ENCODE results near the gene LARP4B. TPM values are rescaled to one million over a fixed set of nuclear protein-coding genes. Genes with fewer than 3 reads are reported as not detected.

LARP4B gene
- total and polyA plus RNA-seq, 2 experiments from 2014 or later: 18.3 to 52.3 TPM

DNA sequence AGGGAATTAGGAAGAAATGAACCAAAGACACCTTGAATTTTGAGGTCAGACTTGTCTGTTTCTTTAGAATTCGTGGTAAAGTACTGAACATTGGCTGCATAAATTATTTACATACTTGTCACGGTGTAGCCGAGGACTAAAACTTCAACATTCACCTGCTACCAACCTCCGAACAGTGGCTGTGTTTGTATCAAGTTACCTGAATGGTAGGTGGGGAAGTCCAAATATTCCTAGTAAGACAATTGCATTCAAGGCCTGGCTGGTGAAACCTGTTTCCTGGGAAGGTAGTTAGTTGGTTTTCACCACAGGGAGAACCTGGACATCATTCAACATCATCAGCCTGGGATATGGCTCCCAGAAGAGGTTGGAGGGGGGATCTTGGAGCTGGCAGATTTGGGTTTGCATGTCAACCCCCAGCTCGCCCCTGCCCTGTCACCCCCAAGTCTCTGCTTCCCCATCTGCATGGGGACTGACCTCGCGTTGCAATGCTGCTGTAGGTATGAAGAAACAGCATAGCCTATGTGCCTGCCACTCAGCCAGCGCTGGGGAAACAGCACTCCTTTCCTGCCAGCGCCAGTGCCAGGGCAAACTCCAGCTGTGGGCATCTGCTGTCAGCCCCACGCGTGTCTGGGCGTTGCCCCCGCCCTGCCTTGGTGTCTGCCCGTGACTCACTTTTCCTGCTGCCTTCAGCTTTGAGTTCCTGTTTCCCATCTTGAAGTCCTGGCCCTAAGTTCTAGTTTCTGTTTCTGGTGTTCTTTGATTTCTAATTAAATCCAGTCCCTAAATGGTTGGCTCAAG lies 12.7 kb upstream of the LARP4B start:
- H3K36me3 ChIP-seq (ENCODE audit: insufficient read depth): no peaks in the 10 kb centered on the region
- no peaks in the 10 kb centered on the region for H3K9me2 ChIP-seq (ENCODE audit: insufficient read depth)
- no peak overlapping the region for H3K27ac Mint-ChIP-seq
- H3F3A ChIP-seq (replicated peaks; ENCODE audit: low read depth): no peaks in the 10 kb centered on the region
- no peak overlapping the region for H3K27ac ChIP-seq (ENCODE audit: low read depth)
- no peak overlapping the region for H3K4me3 ChIP-seq
- TF ChIP-seq EZH2phosphoT487 (IDR thresholded peaks at IDR 0.05; ENCODE audit: unreplicated experiment): no peak
- no peak for TF ChIP-seq ZNF114 (CRISPR knock-in tag; IDR thresholded peaks at IDR 0.05)
- TF ChIP-seq, protein P1, sequence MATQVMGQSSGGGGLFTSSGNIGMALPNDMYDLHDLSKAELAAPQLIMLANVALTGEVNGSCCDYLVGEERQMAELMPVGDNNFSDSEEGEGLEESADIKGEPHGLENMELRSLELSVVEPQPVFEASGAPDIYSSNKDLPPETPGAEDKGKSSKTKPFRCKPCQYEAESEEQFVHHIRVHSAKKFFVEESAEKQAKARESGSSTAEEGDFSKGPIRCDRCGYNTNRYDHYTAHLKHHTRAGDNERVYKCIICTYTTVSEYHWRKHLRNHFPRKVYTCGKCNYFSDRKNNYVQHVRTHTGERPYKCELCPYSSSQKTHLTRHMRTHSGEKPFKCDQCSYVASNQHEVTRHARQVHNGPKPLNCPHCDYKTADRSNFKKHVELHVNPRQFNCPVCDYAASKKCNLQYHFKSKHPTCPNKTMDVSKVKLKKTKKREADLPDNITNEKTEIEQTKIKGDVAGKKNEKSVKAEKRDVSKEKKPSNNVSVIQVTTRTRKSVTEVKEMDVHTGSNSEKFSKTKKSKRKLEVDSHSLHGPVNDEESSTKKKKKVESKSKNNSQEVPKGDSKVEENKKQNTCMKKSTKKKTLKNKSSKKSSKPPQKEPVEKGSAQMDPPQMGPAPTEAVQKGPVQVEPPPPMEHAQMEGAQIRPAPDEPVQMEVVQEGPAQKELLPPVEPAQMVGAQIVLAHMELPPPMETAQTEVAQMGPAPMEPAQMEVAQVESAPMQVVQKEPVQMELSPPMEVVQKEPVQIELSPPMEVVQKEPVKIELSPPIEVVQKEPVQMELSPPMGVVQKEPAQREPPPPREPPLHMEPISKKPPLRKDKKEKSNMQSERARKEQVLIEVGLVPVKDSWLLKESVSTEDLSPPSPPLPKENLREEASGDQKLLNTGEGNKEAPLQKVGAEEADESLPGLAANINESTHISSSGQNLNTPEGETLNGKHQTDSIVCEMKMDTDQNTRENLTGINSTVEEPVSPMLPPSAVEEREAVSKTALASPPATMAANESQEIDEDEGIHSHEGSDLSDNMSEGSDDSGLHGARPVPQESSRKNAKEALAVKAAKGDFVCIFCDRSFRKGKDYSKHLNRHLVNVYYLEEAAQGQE (IDR thresholded peaks at IDR 0.05; ENCODE audit: unreplicated experiment): no peak
- no peak for TF ChIP-seq STAT1 (IDR thresholded peaks at IDR 0.05; ENCODE audit: unreplicated experiment)
- no peak for TF ChIP-seq ZNF331 (CRISPR knock-in tag; IDR thresholded peaks at IDR 0.05; ENCODE audit: low read depth)
- TF ChIP-seq POLR2AphosphoS5 (IDR thresholded peaks at IDR 0.05; ENCODE audit: low read depth): no peak
- TF ChIP-seq, protein P2, sequence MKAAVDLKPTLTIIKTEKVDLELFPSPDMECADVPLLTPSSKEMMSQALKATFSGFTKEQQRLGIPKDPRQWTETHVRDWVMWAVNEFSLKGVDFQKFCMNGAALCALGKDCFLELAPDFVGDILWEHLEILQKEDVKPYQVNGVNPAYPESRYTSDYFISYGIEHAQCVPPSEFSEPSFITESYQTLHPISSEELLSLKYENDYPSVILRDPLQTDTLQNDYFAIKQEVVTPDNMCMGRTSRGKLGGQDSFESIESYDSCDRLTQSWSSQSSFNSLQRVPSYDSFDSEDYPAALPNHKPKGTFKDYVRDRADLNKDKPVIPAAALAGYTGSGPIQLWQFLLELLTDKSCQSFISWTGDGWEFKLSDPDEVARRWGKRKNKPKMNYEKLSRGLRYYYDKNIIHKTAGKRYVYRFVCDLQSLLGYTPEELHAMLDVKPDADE (IDR thresholded peaks at IDR 0.05): no peak
- no peak for TF ChIP-seq CREB1 (CRISPR knock-in tag; IDR thresholded peaks at IDR 0.05; ENCODE audit: low read depth)
- TF ChIP-seq EZH2 (IDR thresholded peaks at IDR 0.05; ENCODE audit: low read depth, unreplicated experiment): no peak
- no peak overlapping the region for H2AFZ ChIP-seq
- ATAC-seq (no peak; the same call in 2 of the 3 replicates), DNase-seq (ENCODE audit: low spot score) (no peak)
- H3K4me3 Mint-ChIP-seq: no peak overlapping the region
- H3K4me1 Mint-ChIP-seq: peaks cover 6% of the 10 kb centered on the region; the same call in 1 of the 3 replicates
- H3K27me3 ChIP-seq (ENCODE audit: insufficient read depth): no peaks in the 10 kb centered on the region
- no peaks in the 10 kb centered on the region for H3K9me3 Mint-ChIP-seq
- H4K20me1 ChIP-seq (replicated peaks; ENCODE audit: insufficient read depth): no peaks in the 10 kb centered on the region
- H3K4me1 ChIP-seq (ENCODE audit: insufficient read depth): no peaks in the 10 kb centered on the region
- no peak overlapping the region for H3K4me2 ChIP-seq
- peaks cover 1% of the 10 kb centered on the region for H3K27me3 Mint-ChIP-seq (ENCODE audit: insufficient read depth, low read depth, poor library complexity)
- no peaks in the 10 kb centered on the region for H3K36me3 Mint-ChIP-seq (ENCODE audit: low read depth)
- no peaks in the 10 kb centered on the region for H3K79me2 ChIP-seq (replicated peaks; ENCODE audit: insufficient read depth)

DNA sequence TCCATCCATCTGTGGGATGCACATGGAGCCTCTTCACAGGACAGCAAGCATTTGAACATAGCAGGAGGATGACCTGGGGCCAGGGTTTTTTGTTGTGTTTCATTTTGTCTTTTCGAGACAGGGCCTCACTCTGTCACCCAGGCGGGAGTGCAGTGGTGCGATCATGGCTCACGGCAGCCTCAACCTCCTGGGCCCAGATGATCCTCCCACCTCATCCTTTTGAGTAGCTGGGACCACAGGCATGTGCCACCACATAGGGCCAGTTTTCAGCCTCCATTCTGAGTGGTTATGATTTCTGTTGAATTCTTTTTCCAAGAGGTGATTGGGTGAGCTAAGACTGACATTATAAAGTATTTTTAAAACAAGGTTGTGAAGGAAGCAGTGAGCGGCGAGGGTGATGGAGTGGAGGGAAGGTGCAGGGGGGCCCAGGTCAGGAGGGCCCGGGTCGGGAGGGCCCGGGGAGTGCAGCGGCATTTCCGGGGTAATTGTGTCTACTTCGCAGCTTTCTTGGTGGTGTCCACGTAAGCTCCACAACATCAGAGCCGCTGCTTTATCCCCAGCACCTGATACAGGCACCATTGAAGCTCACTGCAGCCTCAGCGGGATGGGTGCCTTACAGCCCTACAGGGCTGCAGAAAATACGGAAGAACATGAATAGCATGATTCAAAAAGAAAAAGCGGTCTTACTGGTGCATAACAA lies 12.0 kb upstream of the LARP4B start:
- no peaks in the 10 kb centered on the region for H3K36me3 Mint-ChIP-seq (ENCODE audit: low read depth)
- ATAC-seq: no peak; the same call in 2 of the 3 replicates
- H2AFZ ChIP-seq: no peak overlapping the region

More for the DNA sequence above, 12.0 kb upstream of the LARP4B start:
- Histone ChIP-seq H3K4me1 (ENCODE audit: insufficient read depth) (no peaks in the 10 kb centered on the region), H3K27ac (ENCODE audit: low read depth) (no peak overlapping the region), H3K36me3 (ENCODE audit: insufficient read depth) (no peaks in the 10 kb centered on the region), H4K20me1 (replicated peaks; ENCODE audit: insufficient read depth) (no peaks in the 10 kb centered on the region), H3F3A (replicated peaks; ENCODE audit: low read depth) (no peaks in the 10 kb centered on the region), H3K27me3 (ENCODE audit: insufficient read depth) (no peaks in the 10 kb centered on the region), H3K9me2 (ENCODE audit: insufficient read depth) (no peaks in the 10 kb centered on the region), H3K4me2 (no peak overlapping the region), H3K79me2 (replicated peaks; ENCODE audit: insufficient read depth) (no peaks in the 10 kb centered on the region), H3K4me3 (no peak overlapping the region)
- Mint-ChIP-seq H3K27me3 (ENCODE audit: insufficient read depth, low read depth, poor library complexity) (peaks cover 1% of the 10 kb centered on the region), H3K27ac (no peak overlapping the region), H3K4me1 (peaks cover 6% of the 10 kb centered on the region; the same call in 1 of the 3 replicates), H3K4me3 (no peak overlapping the region), H3K9me3 (no peaks in the 10 kb centered on the region)
- no peak for DNase-seq (ENCODE audit: low spot score)
- TF ChIP-seq JUNB (IDR thresholded peaks at IDR 0.05; ENCODE audit: unreplicated experiment) (no peak), NANOG (IDR thresholded peaks at IDR 0.05; ENCODE audit: borderline replicate concordance) (no peak), CREB1 (CRISPR knock-in tag; IDR thresholded peaks at IDR 0.05; ENCODE audit: low read depth) (no peak), STAT1 (IDR thresholded peaks at IDR 0.05; ENCODE audit: unreplicated experiment) (no peak)
- TF ChIP-seq, protein P3, sequence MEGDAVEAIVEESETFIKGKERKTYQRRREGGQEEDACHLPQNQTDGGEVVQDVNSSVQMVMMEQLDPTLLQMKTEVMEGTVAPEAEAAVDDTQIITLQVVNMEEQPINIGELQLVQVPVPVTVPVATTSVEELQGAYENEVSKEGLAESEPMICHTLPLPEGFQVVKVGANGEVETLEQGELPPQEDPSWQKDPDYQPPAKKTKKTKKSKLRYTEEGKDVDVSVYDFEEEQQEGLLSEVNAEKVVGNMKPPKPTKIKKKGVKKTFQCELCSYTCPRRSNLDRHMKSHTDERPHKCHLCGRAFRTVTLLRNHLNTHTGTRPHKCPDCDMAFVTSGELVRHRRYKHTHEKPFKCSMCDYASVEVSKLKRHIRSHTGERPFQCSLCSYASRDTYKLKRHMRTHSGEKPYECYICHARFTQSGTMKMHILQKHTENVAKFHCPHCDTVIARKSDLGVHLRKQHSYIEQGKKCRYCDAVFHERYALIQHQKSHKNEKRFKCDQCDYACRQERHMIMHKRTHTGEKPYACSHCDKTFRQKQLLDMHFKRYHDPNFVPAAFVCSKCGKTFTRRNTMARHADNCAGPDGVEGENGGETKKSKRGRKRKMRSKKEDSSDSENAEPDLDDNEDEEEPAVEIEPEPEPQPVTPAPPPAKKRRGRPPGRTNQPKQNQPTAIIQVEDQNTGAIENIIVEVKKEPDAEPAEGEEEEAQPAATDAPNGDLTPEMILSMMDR (conservative IDR thresholded peaks at IDR 0.05; ENCODE audit: low read depth in 2 of 2): no peak
